Peyer's patch (tissue), 4 donors: ENCODE measurements around the gene AMFR. TPM values are rescaled to one million over a fixed set of nuclear protein-coding genes. Genes with fewer than 3 reads are reported as not detected.
A peak's percentile ranks its signal among the peaks of the same experiment; 100 is the strongest.

Experiments
- DNase-seq, 3 donors: peaks; one replicate each; pipeline ENCODE4 v3.0.0-alpha.2; 2017 to 2019
- H3K27ac ChIP-seq, 4 donors: fragments of 200-600 bp; sonication (generic); one replicate each; pipeline ENCODE4 v1.5.1; 2016 to 2019
- H3K27me3 ChIP-seq, 2 donors: fragments of 200-600 bp; sonication (generic); one replicate each; pipeline ENCODE4 v1.5.1; 2019
- H3K36me3 ChIP-seq, 3 donors: fragments of 200-600 bp; sonication (generic); one replicate each; pipeline ENCODE4 v1.5.1; 2016 to 2019
- H3K4me1 ChIP-seq, 4 donors: fragments of 200-600 bp; sonication (generic); one replicate each; pipeline ENCODE4 v1.5.1; 2016 to 2019
- H3K4me3 ChIP-seq, 4 donors: fragments of 200-600 bp; sonication (generic); 1 replicate in 3 of 4; 2 replicates in 1 of 4; pipeline ENCODE4 v1.5.1; 2016 to 2019; ENCODE audit warnings: mild to moderate bottlenecking in 1 of 4
- H3K9me3 ChIP-seq, 4 donors: fragments of 200-600 bp; sonication (generic); one replicate each; pipeline ENCODE4 v1.5.1; 2016 to 2019; ENCODE audit warnings: mild to moderate bottlenecking in 1 of 4
- CTCF ChIP-seq, 6 experiments: fragments of 450-650 bp in 4 of 6; fragments of 200-600 bp in 2 of 6; sonication (generic) in 1 of 6; IDR thresholded peaks; one replicate each; pipeline ENCODE4 v1.5.1; 2017 to 2019; ENCODE audit warnings: antibody characterized with exemption in 6 of 6, mild to moderate bottlenecking in 3 of 6, moderate library complexity in 1 of 6
- POLR2A ChIP-seq, 2 donors: fragments of 450-650 bp; IDR thresholded peaks; one replicate each; pipeline ENCODE4 v1.5.1; 2017; ENCODE audit warnings: antibody characterized with exemption in 2 of 2, mild to moderate bottlenecking in 2 of 2, moderate library complexity in 2 of 2
- total RNA-seq, 4 donors: library from RNA; depleted of rRNA; stranded (reverse); fragments of >200 nt; gene quantifications; one replicate each; pipeline ENCODE4 v1.1.0, GENCODE V29; 2016

Gene AMFR
- total RNA-seq, 4 donors from 2014 or later: 149 to 265 (median 170) TPM

- TF ChIP-seq CTCF (IDR thresholded peaks at IDR 0.05) (no peak), POLR2A (IDR thresholded peaks at IDR 0.05) (no peak)
- Histone ChIP-seq H3K4me1 (peaks cover 0 to 1% (median 0%) of the 10 kb centered on the region in 4 donors), H3K36me3 (no peaks in the 10 kb centered on the region), H3K4me3 (no peak overlapping the region), H3K27me3 (no peaks in the 10 kb centered on the region), H3K9me3 (no peaks in the 10 kb centered on the region), H3K27ac (no peak overlapping the region)
- peak in 1 of 3 donors; percentile 29 for DNase-seq
Observed at GRCh38 chr16:56350491-56351405, 74.6 kb downstream of the AMFR start.

- Histone ChIP-seq H3K4me1 (no peaks in the 10 kb centered on the region), H3K36me3 (no peaks in the 10 kb centered on the region), H3K9me3 (no peaks in the 10 kb centered on the region), H3K27me3 (no peaks in the 10 kb centered on the region), H3K4me3 (no peak overlapping the region), H3K27ac (no peak overlapping the region)
- TF ChIP-seq POLR2A (IDR thresholded peaks at IDR 0.05): no peak
- TF ChIP-seq CTCF (IDR thresholded peaks at IDR 0.05): no peak
- peak in 1 of 3 donors; percentile 40 for DNase-seq
Observed at GRCh38 chr16:56349711-56350161, 75.6 kb downstream of the AMFR start.

- Histone ChIP-seq H3K36me3 (no peaks in the 10 kb centered on the region), H3K9me3 (no peaks in the 10 kb centered on the region), H3K27me3 (no peaks in the 10 kb centered on the region), H3K27ac (no peak overlapping the region), H3K4me1 (no peaks in the 10 kb centered on the region), H3K4me3 (no peak overlapping the region)
- DNase-seq: no peak
- TF ChIP-seq CTCF (IDR thresholded peaks at IDR 0.05): no peak
- no peak for TF ChIP-seq POLR2A (IDR thresholded peaks at IDR 0.05)
Observed at GRCh38 chr16:56349086-56349415, 76.3 kb downstream of the AMFR start.

GRCh38 chr16:56348168-56349085 lies 76.9 kb downstream of the AMFR start:
- TF ChIP-seq POLR2A (IDR thresholded peaks at IDR 0.05) (no peak), CTCF (IDR thresholded peaks at IDR 0.05) (no peak)
- Histone ChIP-seq H3K4me3 (no peak overlapping the region), H3K9me3 (no peaks in the 10 kb centered on the region), H3K27ac (no peak overlapping the region), H3K36me3 (no peaks in the 10 kb centered on the region), H3K4me1 (no peaks in the 10 kb centered on the region), H3K27me3 (no peaks in the 10 kb centered on the region)
- DNase-seq: no peak

GRCh38 chr16:56347670-56348069 lies 77.7 kb downstream of the AMFR start:
- no peak overlapping the region for H3K27ac ChIP-seq
- no peaks in the 10 kb centered on the region for H3K36me3 ChIP-seq
- no peaks in the 10 kb centered on the region for H3K9me3 ChIP-seq
- H3K4me1 ChIP-seq: no peaks in the 10 kb centered on the region
- H3K4me3 ChIP-seq: no peak overlapping the region
- TF ChIP-seq POLR2A (IDR thresholded peaks at IDR 0.05) (no peak), CTCF (IDR thresholded peaks at IDR 0.05) (no peak)
- no peaks in the 10 kb centered on the region for H3K27me3 ChIP-seq
- no peak for DNase-seq
